ENCODE measurements around the gene KLF7.
A peak's percentile ranks its signal among the peaks of the same experiment; 100 is the strongest.
"Not testable (repeated sequence)": the region's sequence is repeated elsewhere in the genome, so short reads cannot be mapped to it uniquely, and the experiment has no call there.

Gene KLF7

GRCh38 chr2:207041786-207042554 lies 123.8 kb downstream of the KLF7 start:
- Mint-ChIP-seq H3K27me3 (ENCODE audit: low read depth) (peaks cover 4% of the 10 kb centered on the region), H3K36me3 (ENCODE audit: low read depth) (no peaks in the 10 kb centered on the region), H3K27ac (no peak overlapping the region), H3K4me1 (peaks cover 21% of the 10 kb centered on the region), H3K9me3 (no peaks in the 10 kb centered on the region), H3K4me3 (no peak overlapping the region)
- no peak for TF ChIP-seq CTCF (IDR thresholded peaks at IDR 0.05; ENCODE audit: unreplicated experiment in 3 of 3)

- H3K9me3 Mint-ChIP-seq = no peaks in the 10 kb centered on the region
- peak overlapping the region in 1 of 3 experiments; percentile 3 for H3K4me3 Mint-ChIP-seq
- no peak for TF ChIP-seq CTCF (IDR thresholded peaks at IDR 0.05; ENCODE audit: unreplicated experiment in 3 of 3)
- H3K4me1 Mint-ChIP-seq = peaks cover 25% of the 10 kb centered on the region
- no peak overlapping the region for H3K27ac Mint-ChIP-seq
- peaks cover 4% of the 10 kb centered on the region for H3K27me3 Mint-ChIP-seq (ENCODE audit: low read depth)
- H3K36me3 Mint-ChIP-seq (ENCODE audit: low read depth) = no peaks in the 10 kb centered on the region
Measured at GRCh38 chr2:207041279-207041678, 124.5 kb downstream of the KLF7 start.

GRCh38 chr2:207040696-207041095 lies 125.1 kb downstream of the KLF7 start:
- H3K9me3 Mint-ChIP-seq = no peaks in the 10 kb centered on the region
- H3K36me3 Mint-ChIP-seq (ENCODE audit: low read depth) = no peaks in the 10 kb centered on the region
- peaks cover 4% of the 10 kb centered on the region for H3K27me3 Mint-ChIP-seq (ENCODE audit: low read depth)
- H3K4me3 Mint-ChIP-seq = no peak overlapping the region
- TF ChIP-seq CTCF (IDR thresholded peaks at IDR 0.05; ENCODE audit: unreplicated experiment in 3 of 3) = no peak
- peaks cover 29% of the 10 kb centered on the region for H3K4me1 Mint-ChIP-seq
- no peak overlapping the region for H3K27ac Mint-ChIP-seq

- TF ChIP-seq CTCF (IDR thresholded peaks at IDR 0.05; ENCODE audit: unreplicated experiment in 3 of 3) = no peak
- Mint-ChIP-seq H3K9me3 (peaks cover 4% of the 10 kb centered on the region), H3K4me3 (no peak overlapping the region), H3K27ac (no peak overlapping the region), H3K4me1 (peaks cover 30% of the 10 kb centered on the region), H3K27me3 (ENCODE audit: low read depth) (peaks cover 4% of the 10 kb centered on the region), H3K36me3 (ENCODE audit: low read depth) (no peaks in the 10 kb centered on the region)
Measured at GRCh38 chr2:207039225-207039624, 126.5 kb downstream of the KLF7 start.

GRCh38 chr2:207038299-207038698 lies 127.4 kb downstream of the KLF7 start:
- Mint-ChIP-seq H3K27me3 (ENCODE audit: low read depth) (peaks cover 4% of the 10 kb centered on the region), H3K36me3 (ENCODE audit: low read depth) (no peaks in the 10 kb centered on the region)
- no peak for TF ChIP-seq CTCF (IDR thresholded peaks at IDR 0.05; ENCODE audit: unreplicated experiment in 3 of 3)

GRCh38 chr2:207037896-207038295 lies 127.9 kb downstream of the KLF7 start:
- TF ChIP-seq CTCF (IDR thresholded peaks at IDR 0.05; ENCODE audit: unreplicated experiment in 3 of 3) = no peak
- no peaks in the 10 kb centered on the region for H3K36me3 Mint-ChIP-seq (ENCODE audit: low read depth)
- no peak overlapping the region for H3K27ac Mint-ChIP-seq

More at GRCh38 chr2:207038299-207038698, 127.4 kb downstream of the KLF7 start:
- no peak overlapping the region for H3K27ac Mint-ChIP-seq
- H3K9me3 Mint-ChIP-seq = peaks cover 8% of the 10 kb centered on the region
- peaks cover 30% of the 10 kb centered on the region for H3K4me1 Mint-ChIP-seq
- H3K4me3 Mint-ChIP-seq = no peak overlapping the region

GRCh38 chr2:207037023-207037422 lies 128.7 kb downstream of the KLF7 start:
- Mint-ChIP-seq H3K9me3 (peaks cover 12% of the 10 kb centered on the region), H3K4me1 (peaks cover 21% of the 10 kb centered on the region)
- H3K27ac Mint-ChIP-seq; H3K27me3 Mint-ChIP-seq (ENCODE audit: low read depth); H3K4me3 Mint-ChIP-seq; H3K36me3 Mint-ChIP-seq (ENCODE audit: low read depth): not testable (repeated sequence)

More at GRCh38 chr2:207037896-207038295, 127.9 kb downstream of the KLF7 start:
- H3K4me3 Mint-ChIP-seq = no peak overlapping the region
- H3K27me3 Mint-ChIP-seq (ENCODE audit: low read depth) = peaks cover 4% of the 10 kb centered on the region
- peaks cover 27% of the 10 kb centered on the region for H3K4me1 Mint-ChIP-seq
- peaks cover 11% of the 10 kb centered on the region for H3K9me3 Mint-ChIP-seq
